EH (cell line): Measurements from ENCODE around the gene C2orf69.
"Not testable (repeated sequence)": the region's sequence is repeated elsewhere in the genome, so short reads cannot be mapped to it uniquely, and the experiment has no call there.

Source experiments
- DNase-seq: peaks from one replicate; pipeline ENCODE4 v3.0.0-alpha.2; 2015; ENCODE audit warnings: low read depth

The C2orf69 gene

GRCh38 chr2:199911052-199911876 lies at the start of gene C2orf69:
Gene C2orf69, plus strand, starts transcription at chr2:199911293. Its CDS starts 146 bp downstream, at chr2:199911439.
- peak; percentile 96 for DNase-seq

DNA sequence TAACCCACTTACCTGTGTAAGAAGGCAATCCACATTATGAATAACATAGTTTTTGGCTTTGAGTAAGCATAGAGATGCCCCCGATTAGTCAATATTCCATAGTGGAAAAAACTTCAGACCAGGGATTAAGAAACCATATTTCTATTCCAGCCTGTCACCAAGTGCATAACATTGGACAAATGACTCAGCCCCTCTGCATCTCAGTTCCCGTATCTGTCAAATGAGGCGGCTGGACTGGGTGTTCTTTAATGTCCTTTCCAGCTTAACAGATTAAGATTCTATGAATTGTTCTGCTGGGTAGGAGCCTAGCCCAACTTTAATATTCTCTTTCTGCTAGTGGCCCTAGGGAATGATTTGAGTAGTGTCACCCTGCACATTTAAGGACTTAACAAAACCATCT lies 48.3 kb upstream of the C2orf69 start:
- no peak for DNase-seq

DNA sequence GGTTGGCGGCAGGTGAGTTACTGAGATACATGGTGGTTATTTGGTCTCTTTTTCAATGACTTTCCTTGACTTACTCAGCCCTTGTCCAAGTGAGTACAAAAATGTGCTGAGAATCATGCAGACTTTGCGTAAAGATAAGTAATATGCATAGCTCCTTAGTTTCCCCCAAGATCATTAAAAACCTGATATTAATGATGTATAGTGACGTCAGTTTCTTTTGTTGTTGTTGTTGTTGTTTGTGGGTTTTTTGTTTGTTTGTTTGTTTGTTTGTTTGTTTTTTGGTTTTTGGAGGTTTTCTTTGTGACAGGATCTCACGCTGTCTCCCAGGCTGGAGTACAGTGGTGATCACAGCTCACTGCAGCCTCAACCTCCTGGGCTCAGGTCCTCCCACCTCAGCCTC lies 45.2 kb upstream of the C2orf69 start:
- no peak for DNase-seq

DNA sequence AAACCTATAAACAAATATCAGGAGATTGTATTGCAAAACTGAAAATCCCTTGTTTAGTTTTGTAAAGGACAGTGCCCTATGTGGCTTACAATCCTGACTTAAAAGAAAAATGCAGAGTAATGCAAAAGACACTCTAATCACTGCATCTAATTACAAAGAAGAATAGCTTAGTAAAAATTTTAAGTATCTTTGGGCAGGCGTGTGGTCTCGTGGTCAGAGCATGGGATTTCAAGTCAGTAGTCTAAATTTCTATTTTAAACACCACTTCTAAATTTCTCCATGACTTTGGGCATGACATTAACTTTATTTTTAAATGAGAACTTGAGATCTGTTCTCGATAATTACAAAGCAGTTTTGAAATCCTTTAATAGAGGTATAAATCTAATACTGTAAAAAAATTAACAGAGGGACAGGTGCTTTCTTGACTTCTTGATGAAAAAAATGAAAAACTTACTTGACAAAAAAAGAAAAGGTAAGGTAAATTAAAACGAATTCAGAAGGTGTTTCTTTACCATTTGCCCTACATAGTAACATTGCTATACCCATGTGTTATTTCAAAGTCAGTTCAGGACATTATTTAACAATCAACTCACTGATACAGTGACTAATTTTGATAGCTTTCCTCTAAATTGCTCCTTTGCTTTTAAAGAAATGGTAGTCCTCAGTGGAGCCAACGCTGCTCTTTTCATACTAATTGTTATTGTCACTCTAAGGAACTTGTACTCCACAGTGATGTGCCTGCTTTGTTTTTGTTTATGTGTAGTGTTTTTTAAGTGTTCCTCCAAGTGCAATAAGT lies 42.5 kb upstream of the C2orf69 start:
- DNase-seq = no peak

DNA sequence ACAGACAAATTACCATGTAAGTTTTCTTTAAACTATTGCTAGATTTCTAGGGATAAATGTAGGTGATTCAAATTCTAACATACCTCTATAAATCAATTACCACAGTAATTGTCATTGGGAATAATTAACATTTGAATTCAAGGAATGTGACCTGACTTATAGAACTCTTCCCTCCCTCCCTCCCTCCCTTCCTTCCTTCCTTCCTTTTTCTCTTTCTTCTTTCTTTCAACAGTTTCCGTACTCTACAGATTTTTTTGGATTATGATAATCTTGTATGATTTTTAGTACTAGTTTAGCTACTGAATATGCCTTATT lies 41.9 kb upstream of the C2orf69 start:
- no peak for DNase-seq

DNA sequence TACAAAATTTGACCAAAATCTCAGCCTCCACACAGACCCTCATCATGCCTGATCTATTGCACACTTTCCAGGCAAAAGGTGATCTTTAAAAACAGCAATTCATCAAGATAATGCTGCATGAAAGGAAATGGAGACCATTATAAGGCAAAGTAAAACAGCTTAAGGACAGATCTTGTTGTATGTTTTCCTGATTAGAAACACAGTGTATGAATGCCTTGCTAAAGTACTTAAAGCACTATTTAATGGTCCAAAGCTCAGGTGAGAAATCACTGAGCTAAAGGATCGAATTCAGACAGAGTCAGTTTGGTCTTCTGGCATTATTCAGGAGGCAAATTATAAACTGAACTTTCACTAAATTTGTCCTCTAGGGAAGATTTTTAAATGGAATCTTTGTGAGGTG lies 41.4 kb upstream of the C2orf69 start:
- no peak for DNase-seq

DNA sequence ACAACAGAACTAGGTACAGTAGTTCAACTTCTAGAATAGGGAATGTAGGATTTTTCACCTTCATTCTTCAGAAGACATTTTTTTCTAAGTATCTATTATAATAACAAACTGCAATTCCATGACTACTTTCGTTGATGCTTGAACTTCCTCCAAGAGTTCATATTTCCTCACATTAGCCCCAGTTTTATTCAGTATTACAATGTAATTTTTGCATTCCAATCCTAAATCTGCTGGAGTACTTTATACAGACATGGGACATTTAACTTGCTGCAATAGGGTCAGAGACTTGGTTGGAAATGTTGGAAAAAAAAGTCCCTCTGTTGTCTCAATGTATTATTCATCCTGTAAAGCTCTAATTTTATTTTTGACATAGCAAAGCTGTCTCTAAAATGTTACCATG lies 40.5 kb upstream of the C2orf69 start:
- DNase-seq = peak; percentile 13

DNA sequence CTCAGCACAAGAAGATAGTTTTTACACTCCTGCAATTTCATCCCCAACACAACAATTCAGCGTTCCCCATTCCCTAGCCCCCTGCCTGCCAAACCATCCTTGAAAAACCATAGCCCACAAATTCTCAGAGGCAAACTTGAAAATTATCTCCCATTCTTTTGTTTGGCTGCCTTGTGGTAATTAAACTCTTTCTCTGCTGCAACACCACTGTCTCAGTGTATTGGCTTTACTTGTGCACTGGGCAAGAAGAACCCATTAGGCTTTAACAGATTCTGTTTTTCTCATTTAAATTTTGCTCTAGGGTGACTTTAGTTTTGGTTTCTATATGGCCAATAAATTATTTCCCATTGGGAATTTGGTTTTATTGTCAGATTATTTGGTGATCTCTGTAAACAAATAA lies 36.9 kb upstream of the C2orf69 start:
- DNase-seq = no peak

- DNase-seq = peak; percentile 74
Observed at GRCh38 chr2:199875400-199875799, 35.7 kb upstream of the C2orf69 start.

GRCh38 chr2:199882667-199883066 lies 28.4 kb upstream of the C2orf69 start:
- no peak for DNase-seq

GRCh38 chr2:199883474-199884212 lies 27.4 kb upstream of the C2orf69 start:
- no peak for DNase-seq

DNA sequence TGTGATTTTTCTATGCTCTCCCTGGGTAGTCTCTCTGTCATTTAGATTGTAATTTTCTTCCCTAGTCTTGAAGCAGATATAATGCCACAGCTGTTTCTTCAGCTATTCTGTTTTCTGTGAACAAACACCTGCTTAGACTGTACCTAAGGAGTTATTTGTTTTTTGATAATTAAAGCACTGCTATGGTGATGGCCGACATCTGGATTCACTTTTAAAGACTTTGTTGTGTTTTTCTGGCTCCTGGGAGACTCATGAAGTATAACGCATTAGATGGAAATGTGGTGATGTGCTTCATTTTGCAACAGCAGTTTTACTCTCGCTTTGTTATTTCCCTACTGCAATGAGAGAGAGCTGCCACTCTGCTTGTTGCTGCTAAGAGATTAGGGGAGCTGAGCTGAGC lies 15.7 kb upstream of the C2orf69 start:
- no peak for DNase-seq

GRCh38 chr2:199896617-199897016 lies 14.5 kb upstream of the C2orf69 start:
- DNase-seq = no peak

DNA sequence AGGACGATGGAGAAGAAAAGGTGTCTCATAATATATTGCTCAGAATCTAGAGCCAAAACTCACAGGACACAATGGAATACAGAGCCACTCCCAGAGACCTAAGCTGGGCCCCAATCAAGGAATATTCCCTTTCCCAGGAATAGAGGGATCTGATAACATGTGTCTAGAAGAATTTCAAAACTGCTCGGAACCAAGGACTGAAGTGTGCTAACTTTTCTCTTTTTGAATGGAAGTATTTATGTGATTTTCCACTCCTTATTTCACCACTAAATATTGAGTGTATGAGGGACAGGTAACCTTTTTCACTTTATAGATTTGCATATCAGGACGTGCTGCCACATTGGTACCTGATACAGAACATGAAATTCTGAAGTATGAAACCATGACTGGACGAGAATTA lies 9.2 kb upstream of the C2orf69 start:
- DNase-seq = no peak

DNA sequence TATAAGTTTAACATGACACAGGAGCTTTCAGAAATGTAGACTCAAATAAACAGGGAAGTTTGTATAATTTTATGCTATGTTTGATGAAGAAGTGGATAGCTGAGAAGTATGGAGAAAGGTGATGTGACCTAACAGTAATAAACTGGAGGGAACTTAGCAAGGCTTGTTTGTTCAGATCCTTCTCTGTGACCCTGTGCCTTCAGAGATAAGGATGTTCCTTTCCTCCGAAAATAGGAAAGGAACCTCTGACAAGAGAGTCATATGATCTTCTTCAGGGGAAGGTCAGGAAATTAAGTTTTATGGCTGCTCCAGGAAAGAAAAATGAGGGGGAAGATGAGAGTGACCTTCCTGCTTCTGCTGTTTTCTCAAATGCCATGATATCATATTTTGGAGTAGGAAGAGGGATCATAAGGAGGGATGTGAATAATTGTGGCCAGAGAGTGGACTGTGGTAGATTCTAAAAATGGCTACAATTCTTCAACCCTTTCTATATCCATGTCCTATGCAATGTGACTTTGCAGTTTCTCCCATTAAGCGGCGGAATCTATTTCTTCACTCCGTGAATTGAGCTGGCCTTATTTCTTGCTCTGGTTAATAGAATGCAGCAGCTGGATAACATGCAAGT lies 8.5 kb upstream of the C2orf69 start:
- DNase-seq = no peak

GRCh38 chr2:199903111-199903510 lies 8.0 kb upstream of the C2orf69 start:
- no peak for DNase-seq

DNA sequence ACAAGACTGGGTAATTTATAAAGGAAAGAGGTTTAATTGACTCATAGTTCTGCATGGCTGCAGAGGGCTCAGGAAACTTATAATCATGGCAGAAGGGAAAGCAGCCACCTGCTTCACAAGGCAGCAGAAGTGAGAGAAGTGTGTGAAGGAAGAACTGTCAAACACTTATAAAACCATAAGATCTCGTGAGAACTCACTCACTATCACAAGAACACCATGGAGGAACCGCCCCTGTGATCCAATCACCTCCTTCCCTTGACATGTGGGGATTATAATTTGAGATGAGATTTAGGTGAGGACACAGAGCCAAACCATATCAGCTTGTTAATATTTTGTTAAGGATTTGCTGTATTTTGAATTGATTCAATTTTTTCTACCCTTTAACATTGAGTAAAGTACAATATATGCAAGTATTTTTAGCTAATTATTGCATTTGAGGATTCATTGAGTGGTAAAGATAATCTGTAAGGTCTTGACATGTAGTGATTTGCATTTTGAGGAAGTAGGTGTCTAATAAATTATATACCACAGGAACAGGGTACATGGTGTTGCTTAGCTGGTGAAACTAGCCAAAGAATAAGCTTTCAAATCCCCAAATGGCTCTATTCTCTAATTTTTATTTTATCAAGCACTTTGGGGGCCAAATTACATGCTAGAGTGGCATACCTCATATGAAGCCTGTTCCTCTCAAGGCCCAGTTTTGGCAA lies 3.9 kb upstream of the C2orf69 start:
- DNase-seq = no peak

GRCh38 chr2:199910338-199911051 lies 598 bp upstream of the C2orf69 start:
- no peak for DNase-seq

GRCh38 chr2:199911877-199912161 lies 726 bp downstream of the C2orf69 start:
- no peak for DNase-seq

DNA sequence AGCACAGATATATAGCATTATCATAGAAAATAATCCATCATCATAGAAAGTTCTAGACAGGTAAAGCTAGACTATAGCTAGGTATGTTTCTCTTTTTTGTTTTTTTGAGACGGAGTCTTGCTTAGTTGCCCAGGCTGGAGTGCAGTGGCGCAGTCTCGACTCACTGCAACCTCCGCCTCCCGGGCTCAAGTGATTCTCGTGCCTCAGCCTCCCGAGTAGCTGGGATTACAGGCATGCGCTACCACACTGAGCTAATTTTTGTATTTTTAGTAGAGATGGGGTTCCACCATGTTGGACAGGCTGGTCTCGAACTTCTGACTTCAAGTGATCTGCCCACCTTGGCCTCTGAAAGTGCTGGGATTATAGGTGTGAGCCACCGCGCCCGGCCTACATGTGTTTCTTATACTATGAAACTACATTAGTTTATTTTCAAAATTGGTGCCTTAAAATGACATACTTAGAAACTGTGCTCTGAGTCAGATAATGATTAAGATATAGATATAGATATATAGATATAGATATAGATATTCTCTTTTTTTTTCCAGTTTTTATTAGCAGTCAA lies 1.5 kb downstream of the C2orf69 start:
- DNase-seq = not testable (repeated sequence)

DNA sequence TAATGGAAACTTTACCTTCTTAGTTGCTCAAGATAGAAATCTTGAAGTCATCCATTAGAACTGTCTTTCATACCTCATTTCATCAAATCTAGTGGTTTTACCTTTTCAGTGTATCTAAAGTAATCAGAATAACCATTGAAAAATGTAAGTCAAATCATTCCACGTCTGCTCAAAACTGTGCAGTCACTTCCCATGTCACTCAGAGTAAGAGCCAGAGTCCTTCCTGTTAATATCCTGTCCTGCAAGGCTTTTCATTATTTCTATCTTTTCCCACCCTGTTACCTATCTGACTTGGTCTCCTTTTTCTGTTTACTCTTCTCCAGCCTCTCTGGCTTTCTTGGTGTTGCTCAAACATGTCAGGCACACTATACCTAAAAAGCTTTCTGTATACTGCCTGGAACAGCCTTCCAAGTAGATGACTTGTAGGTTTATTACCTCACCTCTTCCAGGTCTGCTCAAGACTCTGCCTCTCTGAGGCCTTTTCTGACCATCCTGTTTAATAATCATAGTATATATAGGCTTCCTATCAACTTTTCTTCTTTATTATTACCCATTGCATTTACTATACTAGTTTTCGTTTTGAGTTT lies 3.4 kb downstream of the C2orf69 start:
- no peak for DNase-seq
